ENCODE results near the gene ACSL1. TPM values are rescaled to one million over a fixed set of nuclear protein-coding genes. Genes with fewer than 3 reads are reported as not detected.
A peak's percentile ranks its signal among the peaks of the same experiment; 100 is the strongest.

The ACSL1 gene
- total and polyA plus RNA-seq, 9 of the 15 experiments (the other 6 are each of a cell fraction or from before 2014, with no cell fraction given): 6.7 to 24.1 (median 15.0) TPM

DNA sequence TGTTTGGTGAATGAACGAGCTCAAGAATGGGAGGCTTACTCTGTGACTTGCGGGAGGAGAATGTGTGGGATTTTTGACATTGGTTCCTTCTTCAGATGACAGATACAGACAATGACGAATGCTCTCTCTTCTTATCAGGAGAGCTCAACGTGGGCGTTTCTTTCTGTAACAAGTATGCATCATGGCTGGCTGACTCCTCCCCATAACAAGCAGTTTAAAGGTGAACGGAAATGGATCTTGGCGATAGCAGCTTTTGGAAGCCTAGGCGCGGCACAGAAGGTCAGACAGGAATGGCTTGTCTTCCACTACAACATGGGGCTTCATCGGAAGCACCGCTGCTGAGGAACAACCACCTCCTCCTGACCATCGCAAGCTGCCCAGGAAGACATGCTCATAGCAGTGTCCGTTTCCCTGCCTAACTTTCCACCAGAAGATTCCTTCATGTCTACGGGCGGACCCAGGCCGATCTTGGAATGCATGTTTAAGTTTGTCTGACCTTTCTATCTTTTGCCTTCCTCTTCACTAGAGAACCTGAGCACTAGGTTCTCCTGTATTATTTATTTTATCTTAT is 18.3 kb upstream of the ACSL1 start (continued):
- TF ChIP-seq BDP1 (IDR thresholded peaks at IDR 0.05; ENCODE audit: insufficient read depth, insufficient read length) (no peak), BRD9 (IDR thresholded peaks at IDR 0.05; ENCODE audit: low read depth, partially characterized antibody) (peak; percentile 79), SRSF7 (optimal IDR thresholded peaks at IDR 0.05; ENCODE audit: low read depth, low read length) (no peak), MEF2A (IDR thresholded peaks at IDR 0.05; ENCODE audit: control insufficient read depth, low read depth, low read length) (no peak), BMI1 (IDR thresholded peaks at IDR 0.05; ENCODE audit: low read length) (no peak), NR3C1 (CRISPR knock-in tag; IDR thresholded peaks at IDR 0.05) (no peak), XRCC5 (IDR thresholded peaks at IDR 0.05; ENCODE audit: low read depth, low read length) (no peak), SAP30 (IDR thresholded peaks at IDR 0.05; ENCODE audit: borderline replicate concordance, insufficient read depth, low read depth, low read length, poor library complexity, severe bottlenecking) (no peak), ZNF75A (CRISPR knock-in tag; IDR thresholded peaks at IDR 0.05) (no peak), MYC (IDR thresholded peaks at IDR 0.05; ENCODE audit: low read depth, low read length) (peak; percentile 68), MYC (CRISPR knock-in tag; IDR thresholded peaks at IDR 0.05; ENCODE audit: borderline replicate concordance, low read depth) (no peak; the same call in 1 of the 2 replicates), ZNF324 (CRISPR knock-in tag; IDR thresholded peaks at IDR 0.05) (no peak), HINFP (tag; conservative IDR thresholded peaks at IDR 0.05; ENCODE audit: low read depth) (no peak), CTBP1 (IDR thresholded peaks at IDR 0.05; ENCODE audit: borderline replicate concordance) (peak; percentile 89), ZNF354B (CRISPR knock-in tag; IDR thresholded peaks at IDR 0.05) (no peak), YBX1 (IDR thresholded peaks at IDR 0.05) (no peak), ETV5 (CRISPR knock-in tag; IDR thresholded peaks at IDR 0.05; ENCODE audit: low read depth) (peak; percentile 93), SNAPC5 (CRISPR knock-in tag; IDR thresholded peaks at IDR 0.05) (no peak)
- TF ChIP-seq, protein P1, sequence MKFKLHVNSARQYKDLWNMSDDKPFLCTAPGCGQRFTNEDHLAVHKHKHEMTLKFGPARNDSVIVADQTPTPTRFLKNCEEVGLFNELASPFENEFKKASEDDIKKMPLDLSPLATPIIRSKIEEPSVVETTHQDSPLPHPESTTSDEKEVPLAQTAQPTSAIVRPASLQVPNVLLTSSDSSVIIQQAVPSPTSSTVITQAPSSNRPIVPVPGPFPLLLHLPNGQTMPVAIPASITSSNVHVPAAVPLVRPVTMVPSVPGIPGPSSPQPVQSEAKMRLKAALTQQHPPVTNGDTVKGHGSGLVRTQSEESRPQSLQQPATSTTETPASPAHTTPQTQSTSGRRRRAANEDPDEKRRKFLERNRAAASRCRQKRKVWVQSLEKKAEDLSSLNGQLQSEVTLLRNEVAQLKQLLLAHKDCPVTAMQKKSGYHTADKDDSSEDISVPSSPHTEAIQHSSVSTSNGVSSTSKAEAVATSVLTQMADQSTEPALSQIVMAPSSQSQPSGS (CRISPR knock-in tag; IDR thresholded peaks at IDR 0.05): no peak
- TF ChIP-seq, protein P2, sequence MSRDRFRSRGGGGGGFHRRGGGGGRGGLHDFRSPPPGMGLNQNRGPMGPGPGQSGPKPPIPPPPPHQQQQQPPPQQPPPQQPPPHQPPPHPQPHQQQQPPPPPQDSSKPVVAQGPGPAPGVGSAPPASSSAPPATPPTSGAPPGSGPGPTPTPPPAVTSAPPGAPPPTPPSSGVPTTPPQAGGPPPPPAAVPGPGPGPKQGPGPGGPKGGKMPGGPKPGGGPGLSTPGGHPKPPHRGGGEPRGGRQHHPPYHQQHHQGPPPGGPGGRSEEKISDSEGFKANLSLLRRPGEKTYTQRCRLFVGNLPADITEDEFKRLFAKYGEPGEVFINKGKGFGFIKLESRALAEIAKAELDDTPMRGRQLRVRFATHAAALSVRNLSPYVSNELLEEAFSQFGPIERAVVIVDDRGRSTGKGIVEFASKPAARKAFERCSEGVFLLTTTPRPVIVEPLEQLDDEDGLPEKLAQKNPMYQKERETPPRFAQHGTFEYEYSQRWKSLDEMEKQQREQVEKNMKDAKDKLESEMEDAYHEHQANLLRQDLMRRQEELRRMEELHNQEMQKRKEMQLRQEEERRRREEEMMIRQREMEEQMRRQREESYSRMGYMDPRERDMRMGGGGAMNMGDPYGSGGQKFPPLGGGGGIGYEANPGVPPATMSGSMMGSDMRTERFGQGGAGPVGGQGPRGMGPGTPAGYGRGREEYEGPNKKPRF (IDR thresholded peaks at IDR 0.05; ENCODE audit: low read depth, low read length): no peak

Data from K562 (cell line).